Measurements from ENCODE around the gene FGD4.

FGD4 gene

DNA sequence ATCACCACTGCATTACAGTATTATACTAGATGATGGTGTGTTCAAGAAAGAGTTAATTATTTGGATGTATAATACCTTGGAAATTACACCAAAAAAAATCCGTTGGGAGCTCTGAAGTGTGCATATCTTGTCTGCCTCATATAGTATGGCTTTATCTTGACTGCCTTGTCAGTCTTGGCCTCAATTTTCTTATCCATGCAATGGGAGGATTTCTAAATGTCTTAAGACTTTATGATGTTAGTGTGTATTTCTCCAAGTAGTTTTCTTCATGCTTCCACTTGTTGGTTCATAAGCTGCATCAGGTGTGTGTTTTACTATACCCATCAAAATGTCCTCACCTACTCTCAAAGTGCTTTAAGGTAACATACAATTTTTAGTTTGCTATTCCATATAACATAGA lies 84.6 kb downstream of the FGD4 start:
- H3K4me3 ChIP-seq (ENCODE audit: low read depth in 1 of 2, low read length in 2 of 2) = no peak overlapping the region
- H3K4me1 ChIP-seq (ENCODE audit: insufficient read depth, low read length) = no peaks in the 10 kb centered on the region
- no peaks in the 10 kb centered on the region for H3K36me3 ChIP-seq (ENCODE audit: insufficient read depth, low read length)
- no peak overlapping the region for H3K9ac ChIP-seq (ENCODE audit: low read depth, low read length)
- H3K9me3 ChIP-seq (ENCODE audit: insufficient read depth, low read length, severe bottlenecking) = no peaks in the 10 kb centered on the region
- no peaks in the 10 kb centered on the region for H4K20me1 ChIP-seq (ENCODE audit: insufficient read depth, low read length)
- no peaks in the 10 kb centered on the region for H3K27me3 ChIP-seq (ENCODE audit: insufficient read depth, low read length, poor library complexity)
- DNase-seq (no peak), ATAC-seq (ENCODE audit: insufficient read depth, low read depth) (no peak)
- no peaks in the 10 kb centered on the region for H3K79me2 ChIP-seq (ENCODE audit: insufficient read depth, low read length)
- H2AFZ ChIP-seq (ENCODE audit: low read depth, low read length) = no peak overlapping the region
- no peak for TF ChIP-seq EZH2 (IDR thresholded peaks at IDR 0.05; ENCODE audit: borderline replicate concordance, low read depth, low read length, severe bottlenecking)
- TF ChIP-seq, protein P1, sequence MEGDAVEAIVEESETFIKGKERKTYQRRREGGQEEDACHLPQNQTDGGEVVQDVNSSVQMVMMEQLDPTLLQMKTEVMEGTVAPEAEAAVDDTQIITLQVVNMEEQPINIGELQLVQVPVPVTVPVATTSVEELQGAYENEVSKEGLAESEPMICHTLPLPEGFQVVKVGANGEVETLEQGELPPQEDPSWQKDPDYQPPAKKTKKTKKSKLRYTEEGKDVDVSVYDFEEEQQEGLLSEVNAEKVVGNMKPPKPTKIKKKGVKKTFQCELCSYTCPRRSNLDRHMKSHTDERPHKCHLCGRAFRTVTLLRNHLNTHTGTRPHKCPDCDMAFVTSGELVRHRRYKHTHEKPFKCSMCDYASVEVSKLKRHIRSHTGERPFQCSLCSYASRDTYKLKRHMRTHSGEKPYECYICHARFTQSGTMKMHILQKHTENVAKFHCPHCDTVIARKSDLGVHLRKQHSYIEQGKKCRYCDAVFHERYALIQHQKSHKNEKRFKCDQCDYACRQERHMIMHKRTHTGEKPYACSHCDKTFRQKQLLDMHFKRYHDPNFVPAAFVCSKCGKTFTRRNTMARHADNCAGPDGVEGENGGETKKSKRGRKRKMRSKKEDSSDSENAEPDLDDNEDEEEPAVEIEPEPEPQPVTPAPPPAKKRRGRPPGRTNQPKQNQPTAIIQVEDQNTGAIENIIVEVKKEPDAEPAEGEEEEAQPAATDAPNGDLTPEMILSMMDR (IDR thresholded peaks at IDR 0.05; ENCODE audit: borderline replicate concordance, extremely low read depth, low read length, poor library complexity, severe bottlenecking) = no peak
- no peak overlapping the region for H3K27ac ChIP-seq (ENCODE audit: low read length)
- no peak overlapping the region for H3K4me2 ChIP-seq (ENCODE audit: insufficient read depth, low read length)

DNA sequence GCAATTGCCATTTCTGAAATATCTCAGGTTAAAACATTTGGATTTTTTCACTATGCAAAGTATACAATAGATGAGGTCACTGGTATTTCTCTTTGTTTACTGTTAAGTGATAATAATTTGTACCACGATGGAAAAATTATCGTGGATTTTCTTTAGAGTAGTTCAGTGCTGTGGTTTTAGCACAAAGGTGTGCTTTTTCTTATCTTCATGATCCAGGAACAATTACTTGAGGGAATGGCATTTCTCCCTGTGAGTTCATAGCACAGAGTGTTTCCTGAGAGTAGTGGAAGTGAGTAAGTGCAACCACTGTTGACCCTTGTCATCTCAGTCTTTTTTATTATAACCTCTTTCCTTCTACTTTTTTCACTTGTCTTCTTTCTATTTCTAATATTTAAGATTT lies 86.8 kb downstream of the FGD4 start:
- DNase-seq (no peak), ATAC-seq (ENCODE audit: insufficient read depth, low read depth) (no peak)
- H3K9ac ChIP-seq (ENCODE audit: low read depth, low read length) = no peak overlapping the region
- no peak overlapping the region for H3K4me3 ChIP-seq (ENCODE audit: low read depth in 1 of 2, low read length in 2 of 2)
- H3K36me3 ChIP-seq (ENCODE audit: insufficient read depth, low read length) = no peaks in the 10 kb centered on the region
- H3K4me2 ChIP-seq (ENCODE audit: insufficient read depth, low read length) = no peak overlapping the region
- no peak overlapping the region for H2AFZ ChIP-seq (ENCODE audit: low read depth, low read length)
- H4K20me1 ChIP-seq (ENCODE audit: insufficient read depth, low read length) = no peaks in the 10 kb centered on the region
- no peaks in the 10 kb centered on the region for H3K79me2 ChIP-seq (ENCODE audit: insufficient read depth, low read length)
- no peaks in the 10 kb centered on the region for H3K9me3 ChIP-seq (ENCODE audit: insufficient read depth, low read length, severe bottlenecking)
- no peaks in the 10 kb centered on the region for H3K27me3 ChIP-seq (ENCODE audit: insufficient read depth, low read length, poor library complexity)
- no peak overlapping the region for H3K27ac ChIP-seq (ENCODE audit: low read length)
- no peaks in the 10 kb centered on the region for H3K4me1 ChIP-seq (ENCODE audit: insufficient read depth, low read length)
- no peak for TF ChIP-seq EZH2 (IDR thresholded peaks at IDR 0.05; ENCODE audit: borderline replicate concordance, low read depth, low read length, severe bottlenecking)
- TF ChIP-seq, protein P1 (IDR thresholded peaks at IDR 0.05; ENCODE audit: borderline replicate concordance, extremely low read depth, low read length, poor library complexity, severe bottlenecking) = no peak

- no peak for DNase-seq
- Histone ChIP-seq H3K79me2 (ENCODE audit: insufficient read depth, low read length) (no peaks in the 10 kb centered on the region), H4K20me1 (ENCODE audit: insufficient read depth, low read length) (no peaks in the 10 kb centered on the region), H2AFZ (ENCODE audit: low read depth, low read length) (no peak overlapping the region), H3K4me1 (ENCODE audit: insufficient read depth, low read length) (no peaks in the 10 kb centered on the region), H3K9me3 (ENCODE audit: insufficient read depth, low read length, severe bottlenecking) (no peaks in the 10 kb centered on the region), H3K9ac (ENCODE audit: low read depth, low read length) (no peak overlapping the region), H3K36me3 (ENCODE audit: insufficient read depth, low read length) (no peaks in the 10 kb centered on the region), H3K4me2 (ENCODE audit: insufficient read depth, low read length) (no peak overlapping the region), H3K4me3 (ENCODE audit: low read depth in 1 of 2, low read length in 2 of 2) (no peak overlapping the region), H3K27ac (ENCODE audit: low read length) (no peak overlapping the region), H3K27me3 (ENCODE audit: insufficient read depth, low read length, poor library complexity) (no peaks in the 10 kb centered on the region)
- TF ChIP-seq EZH2 (IDR thresholded peaks at IDR 0.05; ENCODE audit: borderline replicate concordance, low read depth, low read length, severe bottlenecking) = no peak
- no peak for ATAC-seq (ENCODE audit: insufficient read depth, low read depth)
Observed at GRCh38 chr12:32488132-32488531, 88.8 kb downstream of the FGD4 start.

DNA sequence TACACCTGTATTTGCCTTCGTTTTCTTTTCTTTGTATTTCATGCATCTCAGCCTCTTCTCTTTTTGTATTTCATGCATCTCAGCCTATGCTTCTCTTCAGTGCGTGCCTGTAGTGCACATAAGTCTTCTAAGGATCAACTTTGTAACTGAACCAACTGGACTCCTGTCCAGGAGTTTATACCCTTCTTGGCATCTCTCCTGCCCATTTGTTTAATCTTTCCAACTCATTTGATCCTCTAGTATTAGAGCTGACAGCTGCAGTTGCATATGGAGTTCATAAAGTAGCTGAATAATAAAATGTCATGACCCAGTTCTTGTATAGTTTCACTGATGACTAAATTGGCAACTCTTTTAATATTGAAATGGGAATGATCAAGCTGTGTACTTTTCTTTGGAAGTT lies 89.7 kb downstream of the FGD4 start:
- Histone ChIP-seq H3K9me3 (ENCODE audit: insufficient read depth, low read length, severe bottlenecking) (no peaks in the 10 kb centered on the region), H2AFZ (ENCODE audit: low read depth, low read length) (no peak overlapping the region), H3K27me3 (ENCODE audit: insufficient read depth, low read length, poor library complexity) (no peaks in the 10 kb centered on the region), H3K9ac (ENCODE audit: low read depth, low read length) (no peak overlapping the region), H3K4me2 (ENCODE audit: insufficient read depth, low read length) (no peak overlapping the region), H3K4me1 (ENCODE audit: insufficient read depth, low read length) (no peaks in the 10 kb centered on the region), H3K79me2 (ENCODE audit: insufficient read depth, low read length) (no peaks in the 10 kb centered on the region), H4K20me1 (ENCODE audit: insufficient read depth, low read length) (no peaks in the 10 kb centered on the region), H3K27ac (ENCODE audit: low read length) (no peak overlapping the region), H3K36me3 (ENCODE audit: insufficient read depth, low read length) (no peaks in the 10 kb centered on the region), H3K4me3 (ENCODE audit: low read depth in 1 of 2, low read length in 2 of 2) (no peak overlapping the region)
- ATAC-seq (ENCODE audit: insufficient read depth, low read depth) (no peak), DNase-seq (no peak)
- TF ChIP-seq, protein P1 (IDR thresholded peaks at IDR 0.05; ENCODE audit: borderline replicate concordance, extremely low read depth, low read length, poor library complexity, severe bottlenecking) = no peak
- TF ChIP-seq EZH2 (IDR thresholded peaks at IDR 0.05; ENCODE audit: borderline replicate concordance, low read depth, low read length, severe bottlenecking) = no peak
